ENCODE results near the gene SNED1.

SNED1 gene

DNA sequence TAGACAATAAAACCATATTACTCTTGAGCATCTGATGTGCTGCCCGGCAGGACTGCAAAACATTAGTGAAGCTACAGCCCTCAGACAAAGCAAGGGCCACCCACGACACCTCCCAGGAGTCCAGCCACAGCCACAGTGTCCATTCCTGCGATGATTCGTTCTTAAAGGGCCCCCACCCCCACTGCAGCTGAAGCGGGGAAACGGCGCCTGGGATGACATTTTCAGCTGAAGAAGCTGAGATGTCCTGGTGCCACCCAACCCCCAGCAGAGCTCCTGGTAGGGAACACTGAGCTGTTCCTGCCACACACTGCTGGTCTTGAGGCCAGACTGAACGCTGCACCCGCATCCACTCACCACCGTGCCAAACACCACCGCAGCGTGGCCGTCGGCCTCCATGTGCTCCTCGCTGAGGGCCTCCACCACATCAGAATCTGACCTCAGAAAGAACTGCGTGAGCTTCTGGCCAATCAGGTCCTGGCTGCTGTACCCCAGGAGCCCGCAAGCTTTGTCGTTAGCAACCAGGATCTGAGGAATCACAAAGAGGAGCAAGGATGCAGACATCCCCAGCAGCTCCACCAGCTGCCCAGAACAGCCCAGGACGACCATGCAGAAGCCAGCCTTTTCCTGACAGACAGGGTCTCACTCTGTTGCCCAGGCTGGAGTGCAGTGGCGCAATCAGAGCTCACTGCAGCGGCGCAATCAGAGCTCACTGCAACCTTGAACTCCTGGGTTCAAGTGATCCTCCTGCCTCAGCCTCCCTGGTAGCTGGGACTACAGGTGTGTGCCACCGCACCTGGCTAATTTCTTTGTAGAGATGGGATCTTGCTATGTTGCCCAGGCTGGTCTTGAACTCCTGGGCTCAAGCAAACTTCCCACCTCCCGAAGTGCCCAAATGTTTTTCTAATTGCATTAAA is 141.4 kb downstream of the SNED1 start:
- TF ChIP-seq TAF1 (IDR thresholded peaks at IDR 0.05; ENCODE audit: borderline replicate concordance, insufficient read depth, low read length), result no peak
- no peak for TF ChIP-seq SIN3A (IDR thresholded peaks at IDR 0.05; ENCODE audit: borderline replicate concordance, insufficient read depth, low read length)
- no peak for TF ChIP-seq POLR2AphosphoS5 (IDR thresholded peaks at IDR 0.05; ENCODE audit: low read depth, low read length)
- TF ChIP-seq FOXP2 (optimal IDR thresholded peaks at IDR 0.05; ENCODE audit: borderline replicate concordance, extremely low read depth, extremely low read length, insufficient read depth), result no peak
- TF ChIP-seq, protein P1, sequence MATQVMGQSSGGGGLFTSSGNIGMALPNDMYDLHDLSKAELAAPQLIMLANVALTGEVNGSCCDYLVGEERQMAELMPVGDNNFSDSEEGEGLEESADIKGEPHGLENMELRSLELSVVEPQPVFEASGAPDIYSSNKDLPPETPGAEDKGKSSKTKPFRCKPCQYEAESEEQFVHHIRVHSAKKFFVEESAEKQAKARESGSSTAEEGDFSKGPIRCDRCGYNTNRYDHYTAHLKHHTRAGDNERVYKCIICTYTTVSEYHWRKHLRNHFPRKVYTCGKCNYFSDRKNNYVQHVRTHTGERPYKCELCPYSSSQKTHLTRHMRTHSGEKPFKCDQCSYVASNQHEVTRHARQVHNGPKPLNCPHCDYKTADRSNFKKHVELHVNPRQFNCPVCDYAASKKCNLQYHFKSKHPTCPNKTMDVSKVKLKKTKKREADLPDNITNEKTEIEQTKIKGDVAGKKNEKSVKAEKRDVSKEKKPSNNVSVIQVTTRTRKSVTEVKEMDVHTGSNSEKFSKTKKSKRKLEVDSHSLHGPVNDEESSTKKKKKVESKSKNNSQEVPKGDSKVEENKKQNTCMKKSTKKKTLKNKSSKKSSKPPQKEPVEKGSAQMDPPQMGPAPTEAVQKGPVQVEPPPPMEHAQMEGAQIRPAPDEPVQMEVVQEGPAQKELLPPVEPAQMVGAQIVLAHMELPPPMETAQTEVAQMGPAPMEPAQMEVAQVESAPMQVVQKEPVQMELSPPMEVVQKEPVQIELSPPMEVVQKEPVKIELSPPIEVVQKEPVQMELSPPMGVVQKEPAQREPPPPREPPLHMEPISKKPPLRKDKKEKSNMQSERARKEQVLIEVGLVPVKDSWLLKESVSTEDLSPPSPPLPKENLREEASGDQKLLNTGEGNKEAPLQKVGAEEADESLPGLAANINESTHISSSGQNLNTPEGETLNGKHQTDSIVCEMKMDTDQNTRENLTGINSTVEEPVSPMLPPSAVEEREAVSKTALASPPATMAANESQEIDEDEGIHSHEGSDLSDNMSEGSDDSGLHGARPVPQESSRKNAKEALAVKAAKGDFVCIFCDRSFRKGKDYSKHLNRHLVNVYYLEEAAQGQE (IDR thresholded peaks at IDR 0.05; ENCODE audit: insufficient read depth in 1 of 2, low read depth in 2 of 2, low read length in 2 of 2), result no peak

DNA sequence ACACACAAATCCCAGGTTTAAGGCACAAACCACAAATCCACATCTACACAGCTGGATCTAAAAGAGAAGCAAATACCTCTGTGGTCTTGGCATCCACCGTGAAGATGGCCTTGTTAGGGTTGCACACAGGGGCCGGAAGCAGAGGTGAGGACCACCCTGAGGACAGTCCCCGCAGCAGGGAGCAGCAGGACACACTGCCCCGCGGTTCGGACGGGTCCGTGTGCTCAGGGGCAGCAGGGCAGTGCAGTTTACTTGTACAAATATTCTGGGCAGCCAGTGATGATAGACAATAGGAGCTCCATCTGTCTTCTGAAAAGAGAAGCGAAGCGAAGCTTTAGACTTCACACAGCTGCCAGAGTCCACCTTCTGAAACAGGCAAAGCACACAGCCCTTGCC is 142.0 kb downstream of the SNED1 start:
- no peak for TF ChIP-seq FOXP2 (optimal IDR thresholded peaks at IDR 0.05; ENCODE audit: borderline replicate concordance, extremely low read depth, extremely low read length, insufficient read depth)
- no peak for TF ChIP-seq SIN3A (IDR thresholded peaks at IDR 0.05; ENCODE audit: borderline replicate concordance, insufficient read depth, low read length)
- TF ChIP-seq, protein P1 (IDR thresholded peaks at IDR 0.05; ENCODE audit: insufficient read depth in 1 of 2, low read depth in 2 of 2, low read length in 2 of 2), result no peak
- TF ChIP-seq POLR2AphosphoS5 (IDR thresholded peaks at IDR 0.05; ENCODE audit: low read depth, low read length), result no peak
- TF ChIP-seq TAF1 (IDR thresholded peaks at IDR 0.05; ENCODE audit: borderline replicate concordance, insufficient read depth, low read length), result no peak

DNA sequence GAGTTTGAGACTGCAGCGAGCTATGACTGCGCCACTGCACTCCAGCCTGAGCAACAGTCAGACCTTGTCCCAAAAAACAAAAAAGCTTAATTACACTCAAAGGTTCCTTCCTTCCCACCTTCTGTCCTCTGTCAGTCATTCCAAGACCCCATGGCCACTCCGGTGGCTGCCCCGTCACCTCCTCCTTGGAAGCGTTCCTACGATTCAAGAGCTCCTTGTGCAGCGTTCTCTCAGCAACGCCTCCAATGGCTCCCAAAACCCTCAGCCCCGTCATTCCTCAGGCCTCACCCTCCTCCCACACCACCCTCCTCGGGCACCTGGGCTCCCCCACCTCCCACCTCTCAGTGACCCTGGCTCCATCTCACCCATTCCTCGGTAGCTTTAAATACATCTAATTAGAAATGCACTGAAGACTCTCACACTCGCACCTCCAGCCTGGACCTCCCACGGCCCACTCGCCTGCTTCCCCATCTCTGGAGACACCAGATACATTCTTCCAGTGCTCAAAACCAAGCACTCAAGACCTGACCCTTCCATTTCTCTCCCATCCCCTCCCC is 142.9 kb downstream of the SNED1 start:
- TF ChIP-seq POLR2AphosphoS5 (IDR thresholded peaks at IDR 0.05; ENCODE audit: low read depth, low read length), result no peak
- no peak for TF ChIP-seq FOXP2 (optimal IDR thresholded peaks at IDR 0.05; ENCODE audit: borderline replicate concordance, extremely low read depth, extremely low read length, insufficient read depth)

DNA sequence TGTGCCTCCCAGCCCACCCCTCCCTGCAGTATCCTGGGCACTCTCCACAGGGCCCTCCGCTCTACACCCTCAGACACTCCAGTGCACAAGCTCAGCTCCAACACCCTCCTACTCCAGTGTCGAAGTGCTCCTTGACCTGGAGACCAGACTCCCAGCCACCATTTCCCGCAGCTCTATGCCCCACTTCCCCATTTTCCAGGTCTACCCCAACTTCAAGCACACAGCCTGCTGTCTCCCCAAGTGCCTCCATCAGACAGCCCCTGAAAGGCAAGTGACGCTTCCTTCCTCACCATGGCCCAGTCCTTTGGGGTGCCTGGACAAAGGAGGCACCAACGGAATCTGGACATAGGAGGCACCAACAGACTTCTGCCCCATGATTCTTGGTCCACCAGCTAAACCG is 143.6 kb downstream of the SNED1 start:
- TF ChIP-seq SIN3A (IDR thresholded peaks at IDR 0.05; ENCODE audit: borderline replicate concordance, insufficient read depth, low read length) (no peak), POLR2AphosphoS5 (IDR thresholded peaks at IDR 0.05; ENCODE audit: low read depth, low read length) (no peak), TAF1 (IDR thresholded peaks at IDR 0.05; ENCODE audit: borderline replicate concordance, insufficient read depth, low read length) (no peak), FOXP2 (optimal IDR thresholded peaks at IDR 0.05; ENCODE audit: borderline replicate concordance, extremely low read depth, extremely low read length, insufficient read depth) (no peak)
- TF ChIP-seq, protein P1 (IDR thresholded peaks at IDR 0.05; ENCODE audit: insufficient read depth in 1 of 2, low read depth in 2 of 2, low read length in 2 of 2), result no peak

DNA sequence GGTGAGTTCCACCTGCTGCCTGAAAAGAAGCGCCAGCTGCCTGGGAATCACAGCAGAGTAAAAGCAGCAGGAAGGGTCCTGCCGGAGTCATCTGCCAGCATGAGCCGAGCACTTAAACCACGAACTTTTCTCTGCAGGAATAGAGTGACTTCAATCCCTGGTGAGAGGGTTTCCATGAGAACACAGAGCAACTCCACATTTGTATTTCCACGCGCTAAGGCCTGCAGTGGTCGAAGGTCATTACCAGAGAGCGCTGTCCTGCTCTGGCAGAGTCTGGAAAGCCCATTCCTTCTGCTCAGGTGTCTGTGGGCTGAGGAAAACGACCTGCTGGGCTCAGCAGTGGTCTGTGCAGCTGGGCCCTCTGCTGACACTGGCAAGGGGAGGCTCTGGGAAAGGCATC is 144.2 kb downstream of the SNED1 start:
- TF ChIP-seq POLR2AphosphoS5 (IDR thresholded peaks at IDR 0.05; ENCODE audit: low read depth, low read length) (no peak), TAF1 (IDR thresholded peaks at IDR 0.05; ENCODE audit: borderline replicate concordance, insufficient read depth, low read length) (no peak), SIN3A (IDR thresholded peaks at IDR 0.05; ENCODE audit: borderline replicate concordance, insufficient read depth, low read length) (no peak), FOXP2 (optimal IDR thresholded peaks at IDR 0.05; ENCODE audit: borderline replicate concordance, extremely low read depth, extremely low read length, insufficient read depth) (no peak)
- TF ChIP-seq, protein P1 (IDR thresholded peaks at IDR 0.05; ENCODE audit: insufficient read depth in 1 of 2, low read depth in 2 of 2, low read length in 2 of 2), result no peak
